Astrocyte (in vitro differentiated cells and primary cell): ENCODE data around the gene CREM. TPM values are rescaled to one million over a fixed set of nuclear protein-coding genes. Genes with fewer than 3 reads are reported as not detected.

Source experiments
- DNase-seq: peaks from one replicate; pipeline ENCODE4 v3.0.0-alpha.2; 2010; ENCODE audit warnings: low read depth
- FAIRE-seq: peaks from 2 replicates; lab custom pipeline; 2011; peaks lifted over from hg19 to GRCh38; lab: Jason Lieb, UNC
- H2AFZ ChIP-seq: 2 replicates; pipeline ENCODE4 v1.6.0; 2012; ENCODE audit warnings: low read depth, low read length, inconsistent platforms
- H3K27ac ChIP-seq: 2 replicates; pipeline ENCODE4 v1.5.1; 2011; ENCODE audit warnings: low read depth, low read length, inconsistent platforms
- H3K27me3 ChIP-seq: 2 replicates; pipeline ENCODE4 v1.6.0; 2011; ENCODE audit warnings: low read length, inconsistent platforms; ENCODE audit not compliant: insufficient read depth
- H3K36me3 ChIP-seq: 2 replicates; pipeline ENCODE4 v1.5.1; 2011; ENCODE audit warnings: low read length, inconsistent platforms; ENCODE audit not compliant: insufficient read depth
- H3K4me1 ChIP-seq: 2 replicates; pipeline ENCODE4 v1.5.1; 2011; ENCODE audit warnings: low read length, inconsistent platforms; ENCODE audit not compliant: insufficient read depth
- H3K4me2 ChIP-seq: 2 replicates; pipeline ENCODE4 v1.6.0; 2012; ENCODE audit warnings: low read length, inconsistent platforms
- H3K4me3 ChIP-seq: 2 replicates; pipeline ENCODE4 v1.5.1; 2011; ENCODE audit warnings: low read depth, mild to moderate bottlenecking, low read length, inconsistent platforms; ENCODE audit not compliant: insufficient read depth
- H3K79me2 ChIP-seq: 2 replicates; pipeline ENCODE4 v1.6.0; 2012; ENCODE audit warnings: mild to moderate bottlenecking, low read length, inconsistent platforms; ENCODE audit not compliant: insufficient read depth
- H3K9ac ChIP-seq: 2 replicates; pipeline ENCODE4 v1.6.0; 2012; ENCODE audit warnings: mild to moderate bottlenecking, low read length, inconsistent platforms
- H3K9me3 ChIP-seq: 2 replicates; pipeline ENCODE4 v1.5.1; 2012; ENCODE audit warnings: low read depth, mild to moderate bottlenecking, low read length, inconsistent platforms; ENCODE audit not compliant: insufficient read depth
- H4K20me1 ChIP-seq: 2 replicates; pipeline ENCODE4 v1.6.0; 2012; ENCODE audit warnings: low read length, inconsistent platforms; ENCODE audit not compliant: insufficient read depth
- H3K27ac Mint-ChIP-seq: one replicate; pipeline ENCODE4 v1.8.0; 2021; ENCODE audit warnings: mild to moderate bottlenecking, mixed read lengths; ENCODE audit not compliant: unreplicated experiment
- H3K27me3 Mint-ChIP-seq: one replicate; pipeline ENCODE4 v1.8.0; 2021; ENCODE audit warnings: low read depth, mixed read lengths; ENCODE audit not compliant: unreplicated experiment
- H3K36me3 Mint-ChIP-seq: one replicate; pipeline ENCODE4 v1.8.0; 2021; ENCODE audit warnings: low read depth, mixed read lengths; ENCODE audit not compliant: unreplicated experiment
- H3K4me1 Mint-ChIP-seq: one replicate; pipeline ENCODE4 v1.8.0; 2021; ENCODE audit warnings: low read depth, mixed read lengths; ENCODE audit not compliant: unreplicated experiment
- H3K4me3 Mint-ChIP-seq: one replicate; pipeline ENCODE4 v1.8.0; 2021; ENCODE audit warnings: mild to moderate bottlenecking, moderate library complexity, mixed read lengths; ENCODE audit not compliant: unreplicated experiment
- H3K9me3 Mint-ChIP-seq: one replicate; pipeline ENCODE4 v1.8.0; 2021; ENCODE audit warnings: mild to moderate bottlenecking, mixed read lengths; ENCODE audit not compliant: unreplicated experiment
- EZH2 ChIP-seq: IDR thresholded peaks from 2 replicates; pipeline ENCODE4 v1.6.1; 2012; ENCODE audit warnings: mild to moderate bottlenecking, low read length, inconsistent platforms; ENCODE audit not compliant: insufficient read depth
- total RNA-seq: library from RNA; stranded (reverse); gene quantifications from 2 replicates; pipeline ENCODE4 v1.2.1, GENCODE V29; 2021
- TF ChIP-seq, protein P1 (sequence below): IDR thresholded peaks from 2 replicates; pipeline ENCODE4 v1.5.1; 2011; ENCODE audit warnings: low read depth, mild to moderate bottlenecking, inconsistent platforms, low read length, moderate library complexity; ENCODE audit not compliant: insufficient read depth

CREM gene
- total RNA-seq, 1 donor from 2014 or later = 38.3 TPM

DNA sequence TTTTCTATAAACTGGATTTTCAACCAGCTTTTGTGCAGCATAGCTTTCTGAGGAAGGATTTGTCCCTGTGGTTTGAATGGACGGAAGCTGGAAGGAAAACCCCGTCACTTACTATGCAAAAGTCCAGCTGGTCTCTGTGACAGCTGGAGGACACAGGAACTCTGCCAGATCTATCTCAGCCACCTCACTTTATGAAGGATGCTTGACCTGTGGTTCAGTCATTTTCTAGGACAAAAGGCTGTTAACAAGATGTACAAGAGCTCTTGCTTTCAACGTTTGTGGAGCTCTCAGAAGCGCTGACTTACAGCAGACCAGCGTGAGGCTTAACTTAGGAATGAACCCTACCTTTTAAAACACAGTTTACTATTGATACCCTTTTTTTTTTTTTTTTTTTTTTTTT lies 90.8 kb downstream of the CREM start:
- TF ChIP-seq, protein P1, sequence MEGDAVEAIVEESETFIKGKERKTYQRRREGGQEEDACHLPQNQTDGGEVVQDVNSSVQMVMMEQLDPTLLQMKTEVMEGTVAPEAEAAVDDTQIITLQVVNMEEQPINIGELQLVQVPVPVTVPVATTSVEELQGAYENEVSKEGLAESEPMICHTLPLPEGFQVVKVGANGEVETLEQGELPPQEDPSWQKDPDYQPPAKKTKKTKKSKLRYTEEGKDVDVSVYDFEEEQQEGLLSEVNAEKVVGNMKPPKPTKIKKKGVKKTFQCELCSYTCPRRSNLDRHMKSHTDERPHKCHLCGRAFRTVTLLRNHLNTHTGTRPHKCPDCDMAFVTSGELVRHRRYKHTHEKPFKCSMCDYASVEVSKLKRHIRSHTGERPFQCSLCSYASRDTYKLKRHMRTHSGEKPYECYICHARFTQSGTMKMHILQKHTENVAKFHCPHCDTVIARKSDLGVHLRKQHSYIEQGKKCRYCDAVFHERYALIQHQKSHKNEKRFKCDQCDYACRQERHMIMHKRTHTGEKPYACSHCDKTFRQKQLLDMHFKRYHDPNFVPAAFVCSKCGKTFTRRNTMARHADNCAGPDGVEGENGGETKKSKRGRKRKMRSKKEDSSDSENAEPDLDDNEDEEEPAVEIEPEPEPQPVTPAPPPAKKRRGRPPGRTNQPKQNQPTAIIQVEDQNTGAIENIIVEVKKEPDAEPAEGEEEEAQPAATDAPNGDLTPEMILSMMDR = no peak
- no peak for TF ChIP-seq EZH2
- Mint-ChIP-seq H3K27ac (no peak overlapping the region), H3K27me3 (no peaks in the 10 kb centered on the region), H3K4me3 (no peak overlapping the region), H3K4me1 (peaks cover 15% of the 10 kb centered on the region), H3K36me3 (peaks cover 2% of the 10 kb centered on the region), H3K9me3 (no peaks in the 10 kb centered on the region)
- H3K27ac ChIP-seq = no peak overlapping the region
- no peaks in the 10 kb centered on the region for H3K79me2 ChIP-seq
- H4K20me1 ChIP-seq = no peaks in the 10 kb centered on the region
- H3K36me3 ChIP-seq = no peaks in the 10 kb centered on the region
- H3K4me3 ChIP-seq = no peak overlapping the region
- H2AFZ ChIP-seq = no peak overlapping the region
- DNase-seq (peak; percentile 3), FAIRE-seq (no peak)
- no peaks in the 10 kb centered on the region for H3K27me3 ChIP-seq
- H3K9ac ChIP-seq = no peak overlapping the region
- no peak overlapping the region for H3K4me2 ChIP-seq
- H3K4me1 ChIP-seq = peaks cover 9% of the 10 kb centered on the region
- no peaks in the 10 kb centered on the region for H3K9me3 ChIP-seq

DNA sequence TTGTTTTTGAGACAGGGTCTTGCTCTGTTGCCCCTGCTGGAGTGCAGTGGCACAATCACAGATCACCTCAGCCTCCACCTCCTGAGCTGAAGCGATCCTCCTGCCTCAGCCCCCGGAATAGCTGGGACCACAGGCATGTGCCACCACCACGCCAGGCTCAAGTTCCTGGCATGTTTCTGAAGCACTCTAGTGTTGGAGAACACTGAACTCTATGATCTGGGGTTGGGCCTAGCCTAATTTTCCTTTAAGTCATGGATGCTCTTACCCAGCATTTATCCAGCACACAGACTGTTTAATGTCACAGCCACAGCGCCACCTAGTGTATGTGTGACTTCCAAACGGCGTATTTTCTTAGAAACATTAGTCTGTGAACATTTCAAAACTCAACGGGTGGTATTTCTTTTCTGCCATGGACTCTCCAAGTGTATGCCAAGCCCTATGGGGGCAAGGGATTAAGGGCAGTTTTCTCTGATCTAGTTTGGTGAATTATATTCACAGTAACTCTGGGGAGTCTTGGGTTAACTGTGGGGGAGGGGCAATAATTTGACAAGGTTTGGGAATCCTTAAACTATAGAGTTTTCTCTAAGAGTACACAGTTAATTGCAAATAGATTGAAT lies 91.8 kb downstream of the CREM start:
- no peaks in the 10 kb centered on the region for H3K9me3 ChIP-seq
- no peaks in the 10 kb centered on the region for H3K36me3 ChIP-seq
- H3K4me2 ChIP-seq = peak overlapping the region; percentile 76
- DNase-seq = peak; percentile 77
- Mint-ChIP-seq H3K9me3 (no peaks in the 10 kb centered on the region), H3K27ac (peak overlapping the region; percentile 88), H3K36me3 (peaks cover 2% of the 10 kb centered on the region), H3K4me1 (peaks cover 9% of the 10 kb centered on the region), H3K4me3 (peak overlapping the region; percentile 0), H3K27me3 (no peaks in the 10 kb centered on the region)
- no peaks in the 10 kb centered on the region for H4K20me1 ChIP-seq
- TF ChIP-seq, protein P1 = peak; percentile 90
- TF ChIP-seq EZH2 = no peak
- no peak overlapping the region for H3K4me3 ChIP-seq
- H3K27ac ChIP-seq = no peak overlapping the region
- peak; percentile 91 for FAIRE-seq
- H3K79me2 ChIP-seq = no peaks in the 10 kb centered on the region
- H2AFZ ChIP-seq = no peak overlapping the region
- H3K27me3 ChIP-seq = no peaks in the 10 kb centered on the region
- no peak overlapping the region for H3K9ac ChIP-seq
- H3K4me1 ChIP-seq = peaks cover 9% of the 10 kb centered on the region

DNA sequence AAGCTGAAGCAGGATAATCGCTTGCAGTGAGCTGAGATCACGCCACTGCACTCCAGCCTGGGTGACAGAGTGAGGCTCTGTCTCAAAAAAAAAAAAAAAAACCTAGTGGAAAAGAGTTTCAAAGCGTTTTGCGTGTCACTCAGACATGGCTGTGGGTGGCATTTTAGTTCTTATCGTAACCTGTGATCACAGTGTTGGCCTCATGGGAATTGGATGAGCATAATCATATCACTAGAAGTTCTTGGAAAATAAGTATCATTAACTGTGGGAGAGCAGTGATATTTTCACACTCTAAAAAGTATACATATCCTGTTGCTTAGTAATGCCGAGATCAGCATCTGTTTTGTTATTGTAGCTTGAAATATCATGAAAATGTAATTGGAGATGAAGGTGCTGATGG lies 92.6 kb downstream of the CREM start:
- Histone ChIP-seq H3K9me3 (no peaks in the 10 kb centered on the region), H3K4me3 (no peak overlapping the region), H3K9ac (no peak overlapping the region), H3K4me1 (peaks cover 9% of the 10 kb centered on the region), H3K4me2 (no peak overlapping the region), H3K36me3 (no peaks in the 10 kb centered on the region), H3K79me2 (no peaks in the 10 kb centered on the region), H2AFZ (no peak overlapping the region), H3K27ac (no peak overlapping the region), H4K20me1 (no peaks in the 10 kb centered on the region), H3K27me3 (no peaks in the 10 kb centered on the region)
- peaks cover 2% of the 10 kb centered on the region for H3K36me3 Mint-ChIP-seq
- no peak for TF ChIP-seq EZH2
- TF ChIP-seq, protein P1 = no peak
- DNase-seq = peak; percentile 34
- H3K9me3 Mint-ChIP-seq = no peaks in the 10 kb centered on the region
- H3K4me3 Mint-ChIP-seq = no peak overlapping the region
- peaks cover 5% of the 10 kb centered on the region for H3K4me1 Mint-ChIP-seq
- peak overlapping the region; percentile 88 for H3K27ac Mint-ChIP-seq
- H3K27me3 Mint-ChIP-seq = no peaks in the 10 kb centered on the region
- FAIRE-seq = no peak
